ENCODE results near the gene SNAI3. TPM values are rescaled to one million over a fixed set of nuclear protein-coding genes. Genes with fewer than 3 reads are reported as not detected.

SNAI3 gene
- total RNA-seq, 1 experiment from 2014 or later: not detected

DNA sequence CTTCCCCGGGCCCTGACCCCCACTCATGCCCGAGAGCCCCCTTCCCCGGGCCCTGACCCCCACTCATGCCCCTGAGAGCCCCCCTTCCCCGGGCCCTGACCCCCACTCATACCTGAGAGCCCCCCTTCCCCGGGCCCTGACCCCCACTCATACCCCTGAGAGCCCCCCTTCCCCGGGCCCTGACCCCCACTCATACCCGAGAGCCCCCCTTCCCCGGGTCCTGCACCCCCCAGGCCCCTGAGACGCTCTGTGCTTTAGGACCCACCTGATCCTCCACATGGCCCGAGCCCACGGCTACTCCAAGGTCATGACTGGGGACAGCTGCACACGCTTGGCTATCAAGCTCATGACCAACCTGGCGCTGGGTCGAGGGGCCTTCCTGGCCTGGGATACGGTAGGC lies 26.7 kb upstream of the SNAI3 start:
- in situ Hi-C loops (cut with HindIII; ENCODE audit: low pct_unique_long_range_greater_than_20kb, low sequenced_read_pairs) (no loop called here), intact Hi-C loops (cut with micrococcal nuclease; ENCODE audit: unreplicated experiment) (no loop called here)
- no peak overlapping the region for H3K27ac ChIP-seq (ENCODE audit: low read length)
- DNase-seq (ENCODE audit: low read depth, low spot score) (no peak), ATAC-seq (no peak)
- POLR2A ChIA-PET: no interaction called here
- no peak overlapping the region for H3K4me3 ChIP-seq (ENCODE audit: low read depth in 2 of 2, low read length in 2 of 2)
- H3K9me3 ChIP-seq (ENCODE audit: control insufficient read depth, insufficient read depth, low read depth, low read length): no peaks in the 10 kb centered on the region
- H3K4me1 ChIP-seq (ENCODE audit: control insufficient read depth, insufficient read depth, low read length): no peaks in the 10 kb centered on the region; the same call in 1 of the 2 replicates
- no peaks in the 10 kb centered on the region; the same call in 1 of the 2 replicates for H3K36me3 ChIP-seq (ENCODE audit: control insufficient read depth, insufficient read depth, low read length)
- H3K27me3 ChIP-seq (ENCODE audit: control insufficient read depth, insufficient read depth, low read length): no peaks in the 10 kb centered on the region
- BruUV-seq (replicated peaks): no TSS peak
- CTCF ChIA-PET: no interaction called here
- TF ChIP-seq, protein P1, sequence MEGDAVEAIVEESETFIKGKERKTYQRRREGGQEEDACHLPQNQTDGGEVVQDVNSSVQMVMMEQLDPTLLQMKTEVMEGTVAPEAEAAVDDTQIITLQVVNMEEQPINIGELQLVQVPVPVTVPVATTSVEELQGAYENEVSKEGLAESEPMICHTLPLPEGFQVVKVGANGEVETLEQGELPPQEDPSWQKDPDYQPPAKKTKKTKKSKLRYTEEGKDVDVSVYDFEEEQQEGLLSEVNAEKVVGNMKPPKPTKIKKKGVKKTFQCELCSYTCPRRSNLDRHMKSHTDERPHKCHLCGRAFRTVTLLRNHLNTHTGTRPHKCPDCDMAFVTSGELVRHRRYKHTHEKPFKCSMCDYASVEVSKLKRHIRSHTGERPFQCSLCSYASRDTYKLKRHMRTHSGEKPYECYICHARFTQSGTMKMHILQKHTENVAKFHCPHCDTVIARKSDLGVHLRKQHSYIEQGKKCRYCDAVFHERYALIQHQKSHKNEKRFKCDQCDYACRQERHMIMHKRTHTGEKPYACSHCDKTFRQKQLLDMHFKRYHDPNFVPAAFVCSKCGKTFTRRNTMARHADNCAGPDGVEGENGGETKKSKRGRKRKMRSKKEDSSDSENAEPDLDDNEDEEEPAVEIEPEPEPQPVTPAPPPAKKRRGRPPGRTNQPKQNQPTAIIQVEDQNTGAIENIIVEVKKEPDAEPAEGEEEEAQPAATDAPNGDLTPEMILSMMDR (IDR thresholded peaks at IDR 0.05): no peak
- TF ChIP-seq, protein P2, sequence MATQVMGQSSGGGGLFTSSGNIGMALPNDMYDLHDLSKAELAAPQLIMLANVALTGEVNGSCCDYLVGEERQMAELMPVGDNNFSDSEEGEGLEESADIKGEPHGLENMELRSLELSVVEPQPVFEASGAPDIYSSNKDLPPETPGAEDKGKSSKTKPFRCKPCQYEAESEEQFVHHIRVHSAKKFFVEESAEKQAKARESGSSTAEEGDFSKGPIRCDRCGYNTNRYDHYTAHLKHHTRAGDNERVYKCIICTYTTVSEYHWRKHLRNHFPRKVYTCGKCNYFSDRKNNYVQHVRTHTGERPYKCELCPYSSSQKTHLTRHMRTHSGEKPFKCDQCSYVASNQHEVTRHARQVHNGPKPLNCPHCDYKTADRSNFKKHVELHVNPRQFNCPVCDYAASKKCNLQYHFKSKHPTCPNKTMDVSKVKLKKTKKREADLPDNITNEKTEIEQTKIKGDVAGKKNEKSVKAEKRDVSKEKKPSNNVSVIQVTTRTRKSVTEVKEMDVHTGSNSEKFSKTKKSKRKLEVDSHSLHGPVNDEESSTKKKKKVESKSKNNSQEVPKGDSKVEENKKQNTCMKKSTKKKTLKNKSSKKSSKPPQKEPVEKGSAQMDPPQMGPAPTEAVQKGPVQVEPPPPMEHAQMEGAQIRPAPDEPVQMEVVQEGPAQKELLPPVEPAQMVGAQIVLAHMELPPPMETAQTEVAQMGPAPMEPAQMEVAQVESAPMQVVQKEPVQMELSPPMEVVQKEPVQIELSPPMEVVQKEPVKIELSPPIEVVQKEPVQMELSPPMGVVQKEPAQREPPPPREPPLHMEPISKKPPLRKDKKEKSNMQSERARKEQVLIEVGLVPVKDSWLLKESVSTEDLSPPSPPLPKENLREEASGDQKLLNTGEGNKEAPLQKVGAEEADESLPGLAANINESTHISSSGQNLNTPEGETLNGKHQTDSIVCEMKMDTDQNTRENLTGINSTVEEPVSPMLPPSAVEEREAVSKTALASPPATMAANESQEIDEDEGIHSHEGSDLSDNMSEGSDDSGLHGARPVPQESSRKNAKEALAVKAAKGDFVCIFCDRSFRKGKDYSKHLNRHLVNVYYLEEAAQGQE (IDR thresholded peaks at IDR 0.05; ENCODE audit: insufficient read depth in 1 of 2, low read depth in 2 of 2, low read length in 1 of 2): no peak
- no peak for TF ChIP-seq TCF7L2 (IDR thresholded peaks at IDR 0.05; ENCODE audit: low read depth, low read length)

DNA sequence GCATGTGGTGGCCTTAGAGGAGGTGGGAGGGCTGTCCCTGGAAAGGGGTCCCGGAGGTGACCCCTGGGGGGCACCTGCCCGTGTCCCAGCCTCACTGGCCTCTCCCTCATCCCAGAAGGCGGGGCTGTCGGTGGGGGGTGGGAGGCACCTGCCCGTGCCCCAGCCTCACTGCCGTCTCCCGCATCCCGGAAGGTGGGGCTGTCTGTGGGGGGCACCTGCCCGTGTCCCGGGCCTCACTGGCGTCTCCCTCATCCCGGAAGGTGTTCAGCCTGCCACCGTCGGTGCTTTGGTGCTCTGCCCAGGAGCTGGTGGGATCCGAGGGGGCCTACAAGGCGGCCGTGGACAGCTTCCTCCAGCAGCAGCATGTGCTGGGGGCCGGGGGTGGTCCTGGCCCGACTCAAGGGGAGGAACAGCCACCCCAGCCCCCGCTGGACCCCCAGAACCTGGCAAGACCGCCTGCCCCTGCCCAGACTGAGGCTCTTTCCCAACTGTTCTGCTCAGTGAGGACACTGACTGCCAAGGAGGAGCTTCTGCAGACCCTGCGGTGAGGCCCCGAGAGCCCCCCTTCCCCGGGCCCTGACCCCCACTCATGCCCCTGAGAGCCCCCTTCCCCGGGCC lies 26.2 kb upstream of the SNAI3 start:
- ATAC-seq (peak; percentile 18), DNase-seq (ENCODE audit: low read depth, low spot score) (no peak)
- H3K4me1 ChIP-seq (ENCODE audit: control insufficient read depth, insufficient read depth, low read length): no peaks in the 10 kb centered on the region; the same call in 1 of the 2 replicates
- H3K27me3 ChIP-seq (ENCODE audit: control insufficient read depth, insufficient read depth, low read length): no peaks in the 10 kb centered on the region
- H3K27ac ChIP-seq (ENCODE audit: low read length): no peak overlapping the region
- intact Hi-C loops (cut with micrococcal nuclease; ENCODE audit: unreplicated experiment): no loop called here
- ChIA-PET CTCF (no interaction called here), POLR2A (no interaction called here)
- H3K9me3 ChIP-seq (ENCODE audit: control insufficient read depth, insufficient read depth, low read depth, low read length): no peaks in the 10 kb centered on the region
- no peak overlapping the region for H3K4me3 ChIP-seq (ENCODE audit: low read depth in 2 of 2, low read length in 2 of 2)
- peak; percentile 22; the same call in 1 of the 2 replicates for TF ChIP-seq TCF7L2 (IDR thresholded peaks at IDR 0.05; ENCODE audit: low read depth, low read length)
- TF ChIP-seq POLR2AphosphoS5 (IDR thresholded peaks at IDR 0.05; ENCODE audit: low read depth, low read length): no peak
- in situ Hi-C loops (cut with HindIII; ENCODE audit: low pct_unique_long_range_greater_than_20kb, low sequenced_read_pairs): no loop called here
- H3K36me3 ChIP-seq (ENCODE audit: control insufficient read depth, insufficient read depth, low read length): no peaks in the 10 kb centered on the region
- no TSS peak for BruUV-seq (replicated peaks)

DNA sequence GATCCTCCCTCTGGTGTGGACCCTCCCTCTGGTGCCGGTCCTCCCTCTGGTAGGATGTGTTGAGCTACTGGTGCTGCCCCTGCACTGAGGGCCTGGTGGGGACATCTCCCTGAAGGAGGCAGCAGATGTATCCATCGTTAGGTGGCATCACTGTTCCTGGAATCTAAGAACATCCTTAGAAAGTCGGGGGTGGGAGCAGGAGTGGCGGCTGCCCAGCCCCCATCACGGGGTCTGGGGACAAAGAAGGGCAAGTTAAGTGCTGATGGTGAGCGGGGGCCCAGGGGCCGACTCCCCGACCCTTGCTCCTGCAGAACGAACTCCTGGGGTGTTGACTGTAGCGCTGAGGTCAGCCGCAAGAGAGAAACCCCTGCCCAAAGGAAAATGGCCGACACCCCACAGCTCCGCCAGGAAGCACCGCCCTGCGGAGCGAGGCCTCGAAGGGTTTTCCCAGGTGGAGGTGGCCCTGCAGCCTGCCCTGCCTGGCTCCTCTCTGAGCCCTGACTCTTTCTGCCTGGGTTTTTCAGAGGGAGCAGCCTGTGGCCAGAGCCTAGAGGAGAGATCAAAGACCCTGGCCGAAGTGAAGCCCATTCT lies 25.5 kb upstream of the SNAI3 start:
- CTCF ChIA-PET: no interaction called here
- no TSS peak for BruUV-seq (replicated peaks)
- H3K36me3 ChIP-seq (ENCODE audit: control insufficient read depth, insufficient read depth, low read length): peaks cover 3% of the 10 kb centered on the region; the same call in 1 of the 2 replicates

More for the DNA sequence above, 25.5 kb upstream of the SNAI3 start:
- peaks cover 5% of the 10 kb centered on the region for H3K4me1 ChIP-seq (ENCODE audit: control insufficient read depth, insufficient read depth, low read length)
- TF ChIP-seq SIN3A (IDR thresholded peaks at IDR 0.05; ENCODE audit: borderline replicate concordance, insufficient read depth, low read depth, low read length) (no peak), TCF7L2 (IDR thresholded peaks at IDR 0.05; ENCODE audit: low read depth, low read length) (peak; percentile 84), POLR2AphosphoS5 (IDR thresholded peaks at IDR 0.05; ENCODE audit: low read depth, low read length) (no peak)
- TF ChIP-seq, protein P2 (IDR thresholded peaks at IDR 0.05; ENCODE audit: insufficient read depth in 1 of 2, low read depth in 2 of 2, low read length in 1 of 2): no peak
- TF ChIP-seq, protein P1 (IDR thresholded peaks at IDR 0.05): no peak
- intact Hi-C loops (cut with micrococcal nuclease; ENCODE audit: unreplicated experiment) (no loop called here), in situ Hi-C loops (cut with HindIII; ENCODE audit: low pct_unique_long_range_greater_than_20kb, low sequenced_read_pairs) (no loop called here)
- H3K4me3 ChIP-seq (ENCODE audit: low read depth in 2 of 2, low read length in 2 of 2): no peak overlapping the region
- no peaks in the 10 kb centered on the region for H3K27me3 ChIP-seq (ENCODE audit: control insufficient read depth, insufficient read depth, low read length)
- DNase-seq (ENCODE audit: low read depth, low spot score): no peak
- POLR2A ChIA-PET: no interaction called here
- ATAC-seq: peak; percentile 60
- H3K27ac ChIP-seq (ENCODE audit: low read length): no peak overlapping the region
- H3K9me3 ChIP-seq (ENCODE audit: control insufficient read depth, insufficient read depth, low read depth, low read length): no peaks in the 10 kb centered on the region
